Fibroblast of skin of right quadriceps (primary cell): ENCODE results near the gene MEGF9.
"Not testable (repeated sequence)": the region's sequence is repeated elsewhere in the genome, so short reads cannot be mapped to it uniquely, and the experiment has no call there.

Experiments
- DNase-seq: peaks from one replicate; pipeline ENCODE4 v3.0.0-alpha.2; 2013

MEGF9 gene

GRCh38 chr9:120653762-120654161 is 60.5 kb downstream of the MEGF9 start:
- no peak for DNase-seq

- DNase-seq: no peak
Measured at GRCh38 chr9:120652934-120653333, 61.3 kb downstream of the MEGF9 start.

GRCh38 chr9:120650352-120650751 is 63.9 kb downstream of the MEGF9 start:
- no peak for DNase-seq

GRCh38 chr9:120648581-120649197 is 65.6 kb downstream of the MEGF9 start:
- no peak for DNase-seq

GRCh38 chr9:120646948-120647347 is 67.3 kb downstream of the MEGF9 start:
- no peak for DNase-seq

- no peak for DNase-seq
Measured at GRCh38 chr9:120645760-120646159, 68.5 kb downstream of the MEGF9 start.

- no peak for DNase-seq
Measured at GRCh38 chr9:120643061-120643460, 71.2 kb downstream of the MEGF9 start.

- no peak for DNase-seq
Measured at GRCh38 chr9:120642129-120642770, 72.0 kb downstream of the MEGF9 start.

GRCh38 chr9:120640874-120641273 is 73.4 kb downstream of the MEGF9 start:
- not testable (repeated sequence) for DNase-seq

GRCh38 chr9:120640380-120640779 is 73.9 kb downstream of the MEGF9 start:
- DNase-seq: no peak

GRCh38 chr9:120637919-120638318 is 76.4 kb downstream of the MEGF9 start:
- DNase-seq: no peak

GRCh38 chr9:120636194-120636957 is 77.9 kb downstream of the MEGF9 start:
- no peak for DNase-seq

- no peak for DNase-seq
Measured at GRCh38 chr9:120635011-120635410, 79.3 kb downstream of the MEGF9 start.

- DNase-seq: no peak
Measured at GRCh38 chr9:120630333-120630732, 83.9 kb downstream of the MEGF9 start.

- DNase-seq: peak; percentile 43
Measured at GRCh38 chr9:120628925-120629497, 85.3 kb downstream of the MEGF9 start.

- DNase-seq: no peak
Measured at GRCh38 chr9:120628207-120628924, 85.9 kb downstream of the MEGF9 start.

GRCh38 chr9:120627073-120627472 is 87.2 kb downstream of the MEGF9 start:
- DNase-seq: no peak

GRCh38 chr9:120626512-120626911 is 87.8 kb downstream of the MEGF9 start:
- no peak for DNase-seq

GRCh38 chr9:120625222-120625621 is 89.0 kb downstream of the MEGF9 start:
- peak; percentile 26 for DNase-seq

- no peak for DNase-seq
Measured at GRCh38 chr9:120622790-120623189, 91.5 kb downstream of the MEGF9 start.

GRCh38 chr9:120621941-120622340 is 92.3 kb downstream of the MEGF9 start:
- DNase-seq: no peak

GRCh38 chr9:120619751-120620655 is 94.3 kb downstream of the MEGF9 start:
- peak; percentile 53 for DNase-seq
